ENCODE results near the gene NTSR1.

NTSR1 gene

GRCh38 chr20:62725596-62726268, 17.1 kb downstream of the NTSR1 start:
- peaks cover 21% of the 10 kb centered on the region for H3K9me3 Mint-ChIP-seq
- no peak for TF ChIP-seq CTCF (IDR thresholded peaks at IDR 0.05)
- H3K36me3 Mint-ChIP-seq (ENCODE audit: low read depth), result peaks cover 11% of the 10 kb centered on the region
- H3K4me3 Mint-ChIP-seq, result no peak overlapping the region
- H3K27me3 Mint-ChIP-seq (ENCODE audit: low read depth, poor library complexity), result peaks cover 34% of the 10 kb centered on the region
- peaks cover 4% of the 10 kb centered on the region for H3K4me1 Mint-ChIP-seq
- no peak overlapping the region for H3K27ac Mint-ChIP-seq
- no peak for DNase-seq

GRCh38 chr20:62726276-62726675, 17.6 kb downstream of the NTSR1 start:
- Mint-ChIP-seq H3K4me3 (no peak overlapping the region), H3K4me1 (peaks cover 4% of the 10 kb centered on the region), H3K27me3 (ENCODE audit: low read depth, poor library complexity) (peaks cover 37% of the 10 kb centered on the region), H3K27ac (no peak overlapping the region), H3K9me3 (peaks cover 16% of the 10 kb centered on the region), H3K36me3 (ENCODE audit: low read depth) (peaks cover 11% of the 10 kb centered on the region)
- no peak for TF ChIP-seq CTCF (IDR thresholded peaks at IDR 0.05)
- DNase-seq, result no peak

GRCh38 chr20:62726716-62727583, 18.3 kb downstream of the NTSR1 start:
- Mint-ChIP-seq H3K27me3 (ENCODE audit: low read depth, poor library complexity) (peaks cover 35% of the 10 kb centered on the region), H3K27ac (no peak overlapping the region), H3K4me3 (no peak overlapping the region), H3K36me3 (ENCODE audit: low read depth) (peaks cover 4% of the 10 kb centered on the region), H3K4me1 (peaks cover 4% of the 10 kb centered on the region), H3K9me3 (peaks cover 9% of the 10 kb centered on the region)
- TF ChIP-seq CTCF (IDR thresholded peaks at IDR 0.05), result no peak
- peak; percentile 1 for DNase-seq

- peaks cover 32% of the 10 kb centered on the region for H3K27me3 Mint-ChIP-seq (ENCODE audit: low read depth, poor library complexity)
- TF ChIP-seq CTCF (IDR thresholded peaks at IDR 0.05), result no peak
- no peak overlapping the region for H3K4me3 Mint-ChIP-seq
- peaks cover 4% of the 10 kb centered on the region for H3K4me1 Mint-ChIP-seq
- no peak overlapping the region for H3K27ac Mint-ChIP-seq
- peaks cover 2% of the 10 kb centered on the region for H3K9me3 Mint-ChIP-seq
- DNase-seq, result no peak
- no peaks in the 10 kb centered on the region for H3K36me3 Mint-ChIP-seq (ENCODE audit: low read depth)
Measured at GRCh38 chr20:62727584-62728027, 19.0 kb downstream of the NTSR1 start.

- peak; percentile 0 for DNase-seq
- H3K27ac Mint-ChIP-seq, result peak overlapping the region; percentile 78
- no peak for TF ChIP-seq CTCF (IDR thresholded peaks at IDR 0.05)
- peaks cover 32% of the 10 kb centered on the region for H3K27me3 Mint-ChIP-seq (ENCODE audit: low read depth, poor library complexity)
- peaks cover 2% of the 10 kb centered on the region for H3K4me1 Mint-ChIP-seq
- H3K4me3 Mint-ChIP-seq, result no peak overlapping the region
- H3K9me3 Mint-ChIP-seq, result no peaks in the 10 kb centered on the region
- no peaks in the 10 kb centered on the region for H3K36me3 Mint-ChIP-seq (ENCODE audit: low read depth)
Measured at GRCh38 chr20:62728028-62728780, 19.6 kb downstream of the NTSR1 start.

Measured in nephron progenitor cell (in vitro differentiated cells).